Endothelial cell (in vitro differentiated cells): Measurements from ENCODE around the gene TMEM151B. TPM values are rescaled to one million over a fixed set of nuclear protein-coding genes. Genes with fewer than 3 reads are reported as not detected.

ENCODE experiments used
- DNase-seq: peaks from one replicate; pipeline ENCODE4 v3.0.0; 2021; ENCODE audit warnings: low spot score
- H3K27ac Mint-ChIP-seq: one replicate; pipeline ENCODE4 v1.8.0; 2021; ENCODE audit warnings: mixed read lengths, inconsistent platforms; ENCODE audit not compliant: unreplicated experiment
- H3K27me3 Mint-ChIP-seq: one replicate; pipeline ENCODE4 v1.8.0; 2021; ENCODE audit warnings: mild to moderate bottlenecking, moderate library complexity, mixed read lengths, inconsistent platforms; ENCODE audit not compliant: unreplicated experiment
- H3K36me3 Mint-ChIP-seq: one replicate; pipeline ENCODE4 v1.8.0; 2021; ENCODE audit warnings: mild to moderate bottlenecking, low read depth, mixed read lengths, inconsistent platforms; ENCODE audit not compliant: unreplicated experiment
- H3K4me1 Mint-ChIP-seq: one replicate; pipeline ENCODE4 v1.8.0; 2021; ENCODE audit warnings: mild to moderate bottlenecking, mixed read lengths, inconsistent platforms; ENCODE audit not compliant: unreplicated experiment
- H3K4me3 Mint-ChIP-seq: one replicate; pipeline ENCODE4 v1.8.0; 2021; ENCODE audit warnings: mild to moderate bottlenecking, mixed read lengths, inconsistent platforms; ENCODE audit not compliant: unreplicated experiment
- H3K9me3 Mint-ChIP-seq: one replicate; pipeline ENCODE4 v1.8.0; 2021; ENCODE audit warnings: mixed read lengths, inconsistent platforms; ENCODE audit not compliant: unreplicated experiment
- CTCF ChIP-seq: fragments of 200-600 bp; sonication (generic); IDR thresholded peaks from one replicate; pipeline ENCODE4 v1.5.0; 2021; ENCODE audit warnings: antibody characterized with exemption; ENCODE audit not compliant: unreplicated experiment
- total RNA-seq: library from RNA; stranded (reverse); fragmentation: NEBNext Ultra II Directional; extraction: Animal tissue kit (Norgen Biotek cat#: 25700); gene quantifications from one replicate; pipeline ENCODE4 v1.2.1, GENCODE V29; 2021; ENCODE audit not compliant: unreplicated experiment

Gene TMEM151B
- total RNA-seq, 1 donor from 2014 or later = 0.28 TPM

GRCh38 chr6:44245391-44245911 lies 24.8 kb upstream of the TMEM151B start:
- Mint-ChIP-seq H3K4me3 (peak overlapping the region; percentile 88), H3K4me1 (peaks cover 35% of the 10 kb centered on the region), H3K36me3 (peaks cover 32% of the 10 kb centered on the region), H3K27ac (peak overlapping the region; percentile 40), H3K9me3 (no peaks in the 10 kb centered on the region), H3K27me3 (peaks cover 12% of the 10 kb centered on the region)
- no peak for TF ChIP-seq CTCF
- DNase-seq = no peak

GRCh38 chr6:44245912-44246662 lies 24.2 kb upstream of the TMEM151B start:
- no peaks in the 10 kb centered on the region for H3K9me3 Mint-ChIP-seq
- H3K27ac Mint-ChIP-seq = peak overlapping the region; percentile 98
- H3K4me1 Mint-ChIP-seq = peaks cover 35% of the 10 kb centered on the region
- peaks cover 36% of the 10 kb centered on the region for H3K36me3 Mint-ChIP-seq
- H3K27me3 Mint-ChIP-seq = peaks cover 12% of the 10 kb centered on the region
- peak; percentile 95 for DNase-seq
- no peak for TF ChIP-seq CTCF
- H3K4me3 Mint-ChIP-seq = peak overlapping the region; percentile 99

- Mint-ChIP-seq H3K27me3 (peaks cover 12% of the 10 kb centered on the region), H3K9me3 (no peaks in the 10 kb centered on the region), H3K4me1 (peaks cover 35% of the 10 kb centered on the region), H3K36me3 (peaks cover 43% of the 10 kb centered on the region), H3K27ac (peak within 1 kb of the TSS; percentile 98), H3K4me3 (peak within 1 kb of the TSS; percentile 99)
- peak; percentile 90 for DNase-seq
- no peak for TF ChIP-seq CTCF
These were observed 23.4 kb upstream of the TMEM151B start, which contains the start of gene HSP90AB1 for GRCh38 chr6:44246663-44247337. TSS of gene HSP90AB1 (plus strand) at chr6:44247101. CDS start at chr6:44248630, 1,529 bp downstream.

- DNase-seq = peak; percentile 74
- H3K4me1 Mint-ChIP-seq = peaks cover 35% of the 10 kb centered on the region
- TF ChIP-seq CTCF = no peak
- peak overlapping the region; percentile 98 for H3K27ac Mint-ChIP-seq
- H3K36me3 Mint-ChIP-seq = peaks cover 50% of the 10 kb centered on the region
- peaks cover 12% of the 10 kb centered on the region for H3K27me3 Mint-ChIP-seq
- peak overlapping the region; percentile 99 for H3K4me3 Mint-ChIP-seq
- no peaks in the 10 kb centered on the region for H3K9me3 Mint-ChIP-seq
These were observed 22.6 kb upstream of the TMEM151B start for GRCh38 chr6:44247338-44248302.
